Smooth muscle cell (in vitro differentiated cells): Measurements from ENCODE around the gene GNB1. TPM values are rescaled to one million over a fixed set of nuclear protein-coding genes. Genes with fewer than 3 reads are reported as not detected.

Experiments
- DNase-seq: peaks from one replicate; lab custom pipeline; 2025; ENCODE audit not compliant: unreplicated experiment; lab: John Stamatoyannopoulos, UW
- H2AFZ ChIP-seq: fragments of 200-600 bp; sonication (generic); 2 replicates; pipeline ENCODE4 v1.6.0; 2016; ENCODE audit warnings: antibody characterized with exemption, low read depth, mild to moderate bottlenecking
- H3F3A ChIP-seq: fragments of 200-600 bp; sonication (generic); 2 replicates; pipeline ENCODE4 v1.6.0; 2017; ENCODE audit warnings: antibody characterized with exemption, low read depth
- H3K27ac ChIP-seq: fragments of 200-600 bp; sonication (generic); 2 replicates; pipeline ENCODE4 v1.5.1; 2016; ENCODE audit warnings: low read depth, mild to moderate bottlenecking
- H3K27me3 ChIP-seq: fragments of 200-600 bp; sonication (generic); 2 replicates; pipeline ENCODE4 v1.6.1; 2016; ENCODE audit warnings: low read depth, mild to moderate bottlenecking
- H3K36me3 ChIP-seq: fragments of 200-600 bp; sonication (generic); 2 replicates; pipeline ENCODE4 v1.5.1; 2016; ENCODE audit warnings: low read depth
- H3K4me1 ChIP-seq: fragments of 200-600 bp; sonication (generic); 2 replicates; pipeline ENCODE4 v1.5.1; 2016; ENCODE audit warnings: low read depth
- H3K4me2 ChIP-seq: fragments of 200-600 bp; sonication (generic); 2 replicates; pipeline ENCODE4 v1.6.0; 2016; ENCODE audit warnings: mild to moderate bottlenecking
- H3K4me3 ChIP-seq: fragments of 200-600 bp; sonication (generic); 2 replicates; pipeline ENCODE4 v1.5.1; 2016; ENCODE audit warnings: mild to moderate bottlenecking
- H3K79me2 ChIP-seq: fragments of 200-600 bp; sonication (generic); 2 replicates; pipeline ENCODE4 v1.6.0; 2016; ENCODE audit warnings: low read depth, mild to moderate bottlenecking
- H3K9ac ChIP-seq: fragments of 200-600 bp; sonication (generic); 2 replicates; pipeline ENCODE4 v1.6.0; 2016; ENCODE audit warnings: low read depth
- H3K9me3 ChIP-seq: fragments of 200-600 bp; sonication (generic); replicated peaks from 2 replicates; pipeline ENCODE4 v1.5.1; 2016; ENCODE audit warnings: low read depth
- H4K20me1 ChIP-seq: fragments of 200-600 bp; sonication (generic); 2 replicates; pipeline ENCODE4 v1.6.0; 2016; ENCODE audit warnings: low read depth
- WGBS: methylation state at CpG from one replicate; pipeline ENCODE4 v1.1.7; 2016; ENCODE audit warnings: low lambda C conversion rate; 5-methylcytosine and 5-hydroxymethylcytosine counted together
- polyA plus RNA-seq: library from polyadenylated mRNA; unstranded; fragments of >200 nt; fragmentation: Nextera tagmentation; extraction: Ambion mirVana; gene quantifications from 2 replicates; pipeline ENCODE4 v1.2.1, GENCODE V29; 2016
- total RNA-seq: library from RNA; depleted of rRNA; stranded (reverse); fragments of >200 nt; gene quantifications from 2 replicates; pipeline ENCODE4 v1.2.3, GENCODE V29; 2014
- TF ChIP-seq, protein P1 (sequence below): fragments of 200-600 bp; sonication (generic); IDR thresholded peaks from 2 replicates; pipeline ENCODE4 v1.5.1; 2017; ENCODE audit warnings: borderline replicate concordance, mild to moderate bottlenecking, antibody characterized with exemption; ENCODE audit not compliant: insufficient read depth, poor library complexity, severe bottlenecking

The GNB1 gene
- total and polyA plus RNA-seq, 2 experiments from 2014 or later, result 208 to 293 TPM

- H3K9ac ChIP-seq, result no peak overlapping the region
- H2AFZ ChIP-seq, result no peak overlapping the region
- no peaks in the 10 kb centered on the region for H3F3A ChIP-seq
- TF ChIP-seq, protein P1, sequence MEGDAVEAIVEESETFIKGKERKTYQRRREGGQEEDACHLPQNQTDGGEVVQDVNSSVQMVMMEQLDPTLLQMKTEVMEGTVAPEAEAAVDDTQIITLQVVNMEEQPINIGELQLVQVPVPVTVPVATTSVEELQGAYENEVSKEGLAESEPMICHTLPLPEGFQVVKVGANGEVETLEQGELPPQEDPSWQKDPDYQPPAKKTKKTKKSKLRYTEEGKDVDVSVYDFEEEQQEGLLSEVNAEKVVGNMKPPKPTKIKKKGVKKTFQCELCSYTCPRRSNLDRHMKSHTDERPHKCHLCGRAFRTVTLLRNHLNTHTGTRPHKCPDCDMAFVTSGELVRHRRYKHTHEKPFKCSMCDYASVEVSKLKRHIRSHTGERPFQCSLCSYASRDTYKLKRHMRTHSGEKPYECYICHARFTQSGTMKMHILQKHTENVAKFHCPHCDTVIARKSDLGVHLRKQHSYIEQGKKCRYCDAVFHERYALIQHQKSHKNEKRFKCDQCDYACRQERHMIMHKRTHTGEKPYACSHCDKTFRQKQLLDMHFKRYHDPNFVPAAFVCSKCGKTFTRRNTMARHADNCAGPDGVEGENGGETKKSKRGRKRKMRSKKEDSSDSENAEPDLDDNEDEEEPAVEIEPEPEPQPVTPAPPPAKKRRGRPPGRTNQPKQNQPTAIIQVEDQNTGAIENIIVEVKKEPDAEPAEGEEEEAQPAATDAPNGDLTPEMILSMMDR, result no peak
- no peaks in the 10 kb centered on the region for H3K9me3 ChIP-seq
- H3K79me2 ChIP-seq, result no peaks in the 10 kb centered on the region
- no peaks in the 10 kb centered on the region for H3K36me3 ChIP-seq
- H3K4me3 ChIP-seq, result peak overlapping the region; percentile 53
- no peaks in the 10 kb centered on the region for H3K27me3 ChIP-seq
- peaks cover 7% of the 10 kb centered on the region for H3K4me1 ChIP-seq
- peak overlapping the region; percentile 90 for H3K4me2 ChIP-seq
- H4K20me1 ChIP-seq, result no peaks in the 10 kb centered on the region
- WGBS, result 45% methylated on average over 45 of the region's 46 CpGs
- no peak overlapping the region for H3K27ac ChIP-seq
- DNase-seq, result no peak
Measured at GRCh38 chr1:1917995-1918900, 27.4 kb upstream of the GNB1 start.

GRCh38 chr1:1917304-1917976, 26.6 kb upstream of the GNB1 start:
- no peak for DNase-seq
- 96% methylated on average over 13 of the region's 14 CpGs for WGBS

GRCh38 chr1:1916851-1917251, 26.0 kb upstream of the GNB1 start:
- no peaks in the 10 kb centered on the region for H3K9me3 ChIP-seq
- H3K4me2 ChIP-seq, result no peak overlapping the region
- no peaks in the 10 kb centered on the region for H3K27me3 ChIP-seq
- no peak overlapping the region for H3K9ac ChIP-seq
- 87% methylated on average over 13 of the region's 19 CpGs for WGBS
- no peak overlapping the region for H2AFZ ChIP-seq
- H3K4me3 ChIP-seq, result no peak overlapping the region
- H4K20me1 ChIP-seq, result no peaks in the 10 kb centered on the region
- H3K27ac ChIP-seq, result no peak overlapping the region
- no peaks in the 10 kb centered on the region for H3K36me3 ChIP-seq
- no peak for DNase-seq
- no peaks in the 10 kb centered on the region for H3K79me2 ChIP-seq
- TF ChIP-seq, protein P1, result no peak
- H3K4me1 ChIP-seq, result peaks cover 7% of the 10 kb centered on the region
- no peaks in the 10 kb centered on the region for H3F3A ChIP-seq

More at GRCh38 chr1:1917304-1917976, 26.6 kb upstream of the GNB1 start:
- H3K4me2 ChIP-seq, result no peak overlapping the region
- H3K4me1 ChIP-seq, result peaks cover 7% of the 10 kb centered on the region
- H4K20me1 ChIP-seq, result no peaks in the 10 kb centered on the region
- no peak overlapping the region for H2AFZ ChIP-seq
- H3K9me3 ChIP-seq, result no peaks in the 10 kb centered on the region
- no peaks in the 10 kb centered on the region for H3K36me3 ChIP-seq
- H3K79me2 ChIP-seq, result no peaks in the 10 kb centered on the region
- H3K4me3 ChIP-seq, result no peak overlapping the region
- H3F3A ChIP-seq, result no peaks in the 10 kb centered on the region
- H3K9ac ChIP-seq, result no peak overlapping the region
- H3K27ac ChIP-seq, result no peak overlapping the region
- TF ChIP-seq, protein P1, result no peak
- no peaks in the 10 kb centered on the region for H3K27me3 ChIP-seq
